Measurements from ENCODE around the gene SARDH.

- no peak for TF ChIP-seq EP300 (IDR thresholded peaks at IDR 0.05)
- no peak for TF ChIP-seq CTCF (IDR thresholded peaks at IDR 0.05)
- TF ChIP-seq POLR2A (IDR thresholded peaks at IDR 0.05), result no peak
Measured at GRCh38 chr9:133707763-133708245, 30.3 kb downstream of the SARDH start.
